GM12878 (cell line): ENCODE data around the gene MYLIP.

Source experiments
- CEBPB ChIP-seq, 2 experiments: fragments of 150-350 bp in 1 of 2; IDR thresholded peaks; 2 replicates each; pipeline ENCODE4 v1.6.1; 2012 to 2014; ENCODE audit warnings: low read depth in 2 of 2, low read length in 2 of 2, borderline replicate concordance in 1 of 2, inconsistent platforms in 1 of 2
- EP300 ChIP-seq, 2 experiments: fragments of 150-350 bp in 1 of 2; IDR thresholded peaks; 2 replicates each; pipeline ENCODE4 v1.6.1; 2011 to 2012; ENCODE audit warnings: low read depth in 2 of 2, low read length in 2 of 2, borderline replicate concordance in 1 of 2, improper control_type of control experiment in 1 of 2, inconsistent platforms in 1 of 2; ENCODE audit not compliant: control insufficient read depth in 1 of 2
- JUND ChIP-seq: IDR thresholded peaks from 2 replicates; pipeline ENCODE4 v1.6.1; 2012; ENCODE audit warnings: low read depth, mild to moderate bottlenecking, low read length, improper control_type of control experiment, moderate library complexity
- POLR2AphosphoS5 ChIP-seq: IDR thresholded peaks from 2 replicates; pipeline ENCODE4 v1.6.1; 2011; ENCODE audit warnings: mild to moderate bottlenecking, low read length, inconsistent platforms
- RAD21 ChIP-seq: IDR thresholded peaks from 2 replicates; pipeline ENCODE4 v1.6.1; 2011; ENCODE audit warnings: mild to moderate bottlenecking, low read depth, low read length, moderate library complexity; ENCODE audit not compliant: insufficient read depth
- SIN3A ChIP-seq: IDR thresholded peaks from 2 replicates; pipeline ENCODE4 v1.6.1; 2012; ENCODE audit warnings: low read depth, low read length, improper control_type of control experiment
- SP1 ChIP-seq: IDR thresholded peaks from one replicate; pipeline ENCODE4 v1.6.1; 2011; ENCODE audit warnings: low read depth, low read length
- TAF1 ChIP-seq: IDR thresholded peaks from 2 replicates; pipeline ENCODE4 v1.6.1; 2011; ENCODE audit warnings: mild to moderate bottlenecking, low read depth, low read length, borderline replicate concordance
- ZNF207 ChIP-seq: fragments of 450-650 bp; IDR thresholded peaks from 2 replicates; pipeline ENCODE4 v1.6.1; 2014; ENCODE audit warnings: antibody characterized with exemption, mild to moderate bottlenecking, borderline replicate concordance
- TF ChIP-seq, protein P1 (sequence below), 3 experiments: IDR thresholded peaks in 2 of 3; conservative IDR thresholded peaks in 1 of 3; 2 replicates each; pipeline ENCODE4 v1.5.1; 2011; ENCODE audit warnings: low read depth in 3 of 3, low read length in 3 of 3, mild to moderate bottlenecking in 3 of 3, control low read depth in 2 of 3, moderate library complexity in 2 of 3, inconsistent platforms in 1 of 3, mixed read lengths in 1 of 3; ENCODE audit not compliant: control insufficient read depth in 2 of 3, insufficient read depth in 1 of 3; ENCODE audit errors: extremely low read depth in 1 of 3
- TF ChIP-seq, protein P2 (sequence below): IDR thresholded peaks from 2 replicates; pipeline ENCODE4 v1.6.1; 2011; ENCODE audit warnings: low read depth, low read length, improper control_type of control experiment, borderline replicate concordance
- TF ChIP-seq, protein P3 (sequence below): IDR thresholded peaks from 2 replicates; pipeline ENCODE4 v1.6.1; 2012; ENCODE audit warnings: low read depth, low read length, improper control_type of control experiment
- TF ChIP-seq, protein P4 (sequence below): IDR thresholded peaks from 2 replicates; pipeline ENCODE4 v1.6.1; 2012; ENCODE audit warnings: low read depth, low read length, improper control_type of control experiment

DNA sequence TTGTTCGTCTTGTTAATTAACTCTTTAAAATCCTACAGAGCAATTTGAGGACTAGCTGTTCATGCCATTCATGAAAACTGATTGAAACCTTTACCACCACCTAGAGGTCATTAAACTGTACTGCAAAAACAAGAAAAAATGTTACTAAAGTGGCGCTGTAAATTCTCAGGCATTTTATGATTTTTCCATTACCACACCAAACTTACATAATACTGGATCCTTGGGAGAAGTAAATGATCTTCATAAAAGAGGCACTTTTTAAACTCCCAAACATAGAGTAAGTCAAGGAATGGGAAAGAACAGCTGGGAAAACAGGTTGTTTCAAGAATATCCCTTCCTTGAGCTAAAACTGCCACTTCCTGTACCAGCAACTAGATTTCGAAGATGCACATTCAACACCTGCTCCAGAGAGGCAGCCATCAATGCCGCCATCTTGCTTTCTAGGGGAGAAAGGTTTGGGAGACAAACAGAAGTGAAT is 54.3 kb downstream of the MYLIP start:
- TF ChIP-seq, protein P1, sequence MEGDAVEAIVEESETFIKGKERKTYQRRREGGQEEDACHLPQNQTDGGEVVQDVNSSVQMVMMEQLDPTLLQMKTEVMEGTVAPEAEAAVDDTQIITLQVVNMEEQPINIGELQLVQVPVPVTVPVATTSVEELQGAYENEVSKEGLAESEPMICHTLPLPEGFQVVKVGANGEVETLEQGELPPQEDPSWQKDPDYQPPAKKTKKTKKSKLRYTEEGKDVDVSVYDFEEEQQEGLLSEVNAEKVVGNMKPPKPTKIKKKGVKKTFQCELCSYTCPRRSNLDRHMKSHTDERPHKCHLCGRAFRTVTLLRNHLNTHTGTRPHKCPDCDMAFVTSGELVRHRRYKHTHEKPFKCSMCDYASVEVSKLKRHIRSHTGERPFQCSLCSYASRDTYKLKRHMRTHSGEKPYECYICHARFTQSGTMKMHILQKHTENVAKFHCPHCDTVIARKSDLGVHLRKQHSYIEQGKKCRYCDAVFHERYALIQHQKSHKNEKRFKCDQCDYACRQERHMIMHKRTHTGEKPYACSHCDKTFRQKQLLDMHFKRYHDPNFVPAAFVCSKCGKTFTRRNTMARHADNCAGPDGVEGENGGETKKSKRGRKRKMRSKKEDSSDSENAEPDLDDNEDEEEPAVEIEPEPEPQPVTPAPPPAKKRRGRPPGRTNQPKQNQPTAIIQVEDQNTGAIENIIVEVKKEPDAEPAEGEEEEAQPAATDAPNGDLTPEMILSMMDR (IDR thresholded peaks at IDR 0.05 in 2 of 3, conservative IDR thresholded peaks at IDR 0.05 in 1 of 3; ENCODE audit: control insufficient read depth in 2 of 3, extremely low read depth in 1 of 3, insufficient read depth in 1 of 3, low read depth in 3 of 3, low read length in 3 of 3) = peak; percentile 61 to 79 (median 63)
- TF ChIP-seq POLR2AphosphoS5 = no peak
- no peak for TF ChIP-seq SIN3A
- no peak for TF ChIP-seq CEBPB (IDR thresholded peaks at IDR 0.05; ENCODE audit: borderline replicate concordance in 1 of 2, low read depth in 2 of 2, low read length in 2 of 2)
- TF ChIP-seq TAF1 = no peak
- no peak for TF ChIP-seq SP1
- TF ChIP-seq, protein P2, sequence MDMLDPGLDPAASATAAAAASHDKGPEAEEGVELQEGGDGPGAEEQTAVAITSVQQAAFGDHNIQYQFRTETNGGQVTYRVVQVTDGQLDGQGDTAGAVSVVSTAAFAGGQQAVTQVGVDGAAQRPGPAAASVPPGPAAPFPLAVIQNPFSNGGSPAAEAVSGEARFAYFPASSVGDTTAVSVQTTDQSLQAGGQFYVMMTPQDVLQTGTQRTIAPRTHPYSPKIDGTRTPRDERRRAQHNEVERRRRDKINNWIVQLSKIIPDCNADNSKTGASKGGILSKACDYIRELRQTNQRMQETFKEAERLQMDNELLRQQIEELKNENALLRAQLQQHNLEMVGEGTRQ = no peak
- TF ChIP-seq JUND = no peak
- TF ChIP-seq, protein P3, sequence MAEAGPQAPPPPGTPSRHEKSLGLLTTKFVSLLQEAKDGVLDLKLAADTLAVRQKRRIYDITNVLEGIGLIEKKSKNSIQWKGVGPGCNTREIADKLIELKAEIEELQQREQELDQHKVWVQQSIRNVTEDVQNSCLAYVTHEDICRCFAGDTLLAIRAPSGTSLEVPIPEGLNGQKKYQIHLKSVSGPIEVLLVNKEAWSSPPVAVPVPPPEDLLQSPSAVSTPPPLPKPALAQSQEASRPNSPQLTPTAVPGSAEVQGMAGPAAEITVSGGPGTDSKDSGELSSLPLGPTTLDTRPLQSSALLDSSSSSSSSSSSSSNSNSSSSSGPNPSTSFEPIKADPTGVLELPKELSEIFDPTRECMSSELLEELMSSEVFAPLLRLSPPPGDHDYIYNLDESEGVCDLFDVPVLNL = no peak
- no peak for TF ChIP-seq ZNF207
- TF ChIP-seq, protein P4, sequence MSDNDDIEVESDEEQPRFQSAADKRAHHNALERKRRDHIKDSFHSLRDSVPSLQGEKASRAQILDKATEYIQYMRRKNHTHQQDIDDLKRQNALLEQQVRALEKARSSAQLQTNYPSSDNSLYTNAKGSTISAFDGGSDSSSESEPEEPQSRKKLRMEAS = no peak
- peak; percentile 78 for TF ChIP-seq RAD21
- no peak for TF ChIP-seq EP300 (IDR thresholded peaks at IDR 0.05; ENCODE audit: borderline replicate concordance in 1 of 2, control insufficient read depth in 1 of 2, low read depth in 2 of 2, low read length in 2 of 2)
